Right hindlimb (tissue), 1 donor: ENCODE data around the gene HAUS2.
"Not testable (repeated sequence)": the region's sequence is repeated elsewhere in the genome, so short reads cannot be mapped to it uniquely, and the experiment has no call there.

Experiments used
- DNase-seq: peaks from one replicate; pipeline ENCODE4 v3.0.0-alpha.2; 2018

The HAUS2 gene

GRCh38 chr15:42576040-42576594 is 27.5 kb downstream of the HAUS2 start:
- DNase-seq, result no peak

DNA sequence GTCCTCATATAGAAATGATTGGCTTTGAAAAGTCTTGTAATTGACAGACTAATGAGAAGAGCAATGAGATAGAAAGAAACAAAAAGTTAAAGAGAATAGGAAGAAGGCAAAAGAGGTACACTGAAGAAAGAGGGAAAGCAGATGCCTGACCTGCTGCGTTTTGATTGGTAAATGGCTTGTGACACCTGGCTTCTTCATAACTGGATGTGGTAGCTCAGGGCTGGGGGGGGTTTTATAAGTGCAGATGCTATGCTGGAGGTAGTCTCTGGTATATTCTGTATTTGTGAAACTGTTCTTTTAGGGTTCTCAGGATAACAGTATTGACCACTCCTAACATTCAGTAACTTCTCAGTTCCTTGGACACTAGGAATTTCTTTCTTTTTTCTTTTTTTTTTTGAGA is 28.1 kb downstream of the HAUS2 start:
- no peak for DNase-seq

GRCh38 chr15:42577514-42578031 is 28.9 kb downstream of the HAUS2 start:
- DNase-seq, result no peak

DNA sequence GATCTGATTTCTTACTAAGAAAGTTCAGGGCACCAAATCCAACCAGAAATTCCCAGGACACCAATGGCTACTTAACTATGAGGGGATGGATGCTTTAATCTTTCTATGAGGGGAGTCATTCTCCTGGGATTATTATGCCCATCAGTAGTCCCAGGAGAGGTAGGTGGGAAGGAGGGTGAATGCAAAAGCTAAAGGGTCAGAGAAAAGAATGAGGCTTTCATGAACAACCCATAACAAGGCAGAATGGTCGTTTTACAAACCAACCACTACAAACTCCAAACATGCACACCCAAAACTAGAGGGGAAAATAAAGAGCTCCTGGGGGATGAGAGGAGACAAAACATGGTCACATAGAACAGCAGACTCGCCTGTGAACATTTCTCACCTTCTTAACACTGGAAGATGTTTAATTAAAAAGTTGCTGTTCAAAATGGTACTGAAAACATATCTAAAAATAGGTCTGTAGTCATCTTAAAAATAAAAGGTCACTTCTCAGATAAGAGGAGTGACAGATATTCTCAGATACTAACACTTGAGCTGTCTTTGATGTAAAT is 30.4 kb downstream of the HAUS2 start:
- DNase-seq, result no peak

DNA sequence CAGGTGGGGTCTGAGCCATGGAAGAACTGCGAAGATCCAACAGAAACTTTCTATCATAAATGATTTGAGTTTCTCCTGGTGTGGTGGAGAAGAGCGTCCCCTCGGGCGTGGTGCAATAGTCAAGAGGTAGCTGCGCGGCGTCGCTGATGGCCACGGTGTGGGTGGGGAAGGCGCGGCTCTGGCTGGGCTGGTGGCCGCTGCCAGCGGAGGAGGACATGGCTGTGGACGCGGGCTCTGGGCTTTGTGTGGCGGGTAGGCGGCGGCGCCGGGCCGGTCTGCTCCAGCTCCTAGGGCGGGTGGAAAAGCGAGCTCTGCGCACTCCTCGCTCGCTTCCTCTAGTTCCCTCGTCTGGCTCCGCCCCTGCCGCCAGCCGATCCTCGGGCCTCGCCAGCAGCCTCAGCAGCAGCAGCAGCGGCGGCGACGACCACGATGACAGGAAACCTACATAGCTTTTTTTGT is 32.7 kb downstream of the HAUS2 start:
- peak; percentile 92 for DNase-seq

DNA sequence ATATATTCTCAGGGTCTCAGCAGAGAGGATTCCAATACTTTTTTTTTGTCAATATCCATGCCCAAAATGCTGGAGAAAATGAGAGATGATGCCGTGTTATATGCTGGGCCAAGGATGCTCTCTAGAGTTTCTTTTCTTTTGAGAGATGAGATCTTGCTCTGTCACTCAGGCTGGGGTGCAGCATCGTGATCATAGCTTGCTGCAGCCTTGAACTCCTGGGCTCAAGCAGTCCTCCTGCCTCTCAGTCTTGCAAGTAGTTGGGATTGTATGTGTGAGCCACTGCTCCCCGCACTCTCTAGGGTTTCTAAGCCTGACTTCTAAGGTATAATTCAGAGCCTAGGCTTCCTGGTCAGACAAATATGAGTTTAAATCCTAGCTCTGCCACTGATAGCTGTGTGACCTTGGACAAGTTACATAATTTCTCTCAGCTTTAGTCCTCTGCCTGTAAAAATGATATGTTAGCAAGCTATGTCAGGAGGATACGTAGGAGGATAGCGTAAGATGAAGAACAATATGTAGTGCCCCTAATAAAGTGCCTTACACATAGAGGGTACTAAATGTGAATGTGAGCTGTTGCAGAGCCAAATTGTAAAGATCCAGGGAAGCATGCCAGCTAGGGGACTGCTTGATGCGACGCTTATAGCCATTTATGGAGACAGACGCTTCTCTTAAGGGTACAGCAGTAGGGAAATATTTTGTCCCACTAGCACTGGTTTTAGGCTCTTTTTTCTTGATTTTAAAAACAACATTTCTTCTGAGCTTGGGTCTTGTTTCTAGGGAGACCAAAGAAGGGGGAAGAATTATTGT is 34.1 kb downstream of the HAUS2 start:
- DNase-seq, result no peak

DNA sequence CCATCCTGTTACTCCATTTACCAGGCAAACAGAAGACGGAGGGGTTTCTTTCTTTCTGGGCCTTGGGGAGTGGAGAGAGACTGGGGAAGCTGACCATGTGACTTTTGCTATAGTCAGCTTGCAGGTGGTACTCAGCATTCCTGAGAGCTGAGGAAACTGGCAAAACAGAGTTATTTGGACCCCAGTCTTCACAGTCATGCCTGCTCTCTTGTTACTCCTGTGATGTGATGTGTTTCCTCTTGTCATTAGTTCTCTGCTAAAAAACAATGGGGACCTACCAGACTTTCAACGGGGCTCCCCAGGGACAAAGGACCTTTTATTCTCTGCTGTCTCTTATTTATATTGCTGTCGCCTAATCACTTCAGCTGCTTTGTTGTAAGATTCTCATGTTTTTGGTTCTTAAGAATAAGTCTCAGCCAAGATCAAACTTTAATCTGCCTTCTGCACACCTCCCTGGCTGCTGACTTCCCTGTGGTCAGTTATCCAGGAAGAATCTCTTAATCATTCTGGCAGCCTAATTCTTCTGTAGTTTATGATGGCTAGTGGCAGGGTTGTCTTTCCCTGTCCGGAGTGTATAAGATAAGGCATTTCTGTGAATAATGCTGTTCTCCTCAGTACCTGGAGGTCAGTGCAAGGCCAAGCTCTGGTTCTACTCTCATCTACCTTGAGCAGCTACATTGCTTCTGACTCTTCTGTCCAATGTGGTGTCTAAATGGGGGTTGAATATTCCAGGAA is 35.6 kb downstream of the HAUS2 start:
- no peak for DNase-seq

DNA sequence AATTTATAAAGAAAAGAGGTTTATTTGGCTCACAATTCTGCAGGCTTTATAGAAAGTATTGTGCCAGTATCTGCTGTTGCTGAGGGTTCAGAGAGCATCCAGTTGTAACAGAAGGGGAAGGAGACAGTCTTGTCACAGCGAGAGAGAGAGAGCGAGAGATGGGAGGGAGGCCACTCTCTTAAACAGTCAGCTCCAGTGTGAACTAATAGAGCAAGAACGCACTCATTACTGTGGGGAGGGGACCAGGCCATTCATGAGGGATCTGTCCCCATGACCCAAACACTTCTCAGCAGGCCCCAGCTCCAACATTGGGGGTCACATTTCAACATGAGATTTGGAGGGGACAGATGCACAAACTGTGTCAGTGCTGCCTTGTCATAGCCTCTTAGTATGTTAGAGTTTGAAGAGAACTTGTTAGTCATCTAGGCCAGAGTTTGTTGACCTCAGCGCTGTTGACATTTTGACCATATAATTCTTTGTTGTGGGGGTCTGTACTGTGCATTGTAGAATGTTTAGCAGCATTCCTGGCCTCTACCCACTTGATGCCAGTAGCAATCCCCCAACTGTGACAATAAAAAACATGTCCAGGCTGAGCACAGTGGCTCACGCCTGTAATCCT is 42.1 kb downstream of the HAUS2 start:
- no peak for DNase-seq

DNA sequence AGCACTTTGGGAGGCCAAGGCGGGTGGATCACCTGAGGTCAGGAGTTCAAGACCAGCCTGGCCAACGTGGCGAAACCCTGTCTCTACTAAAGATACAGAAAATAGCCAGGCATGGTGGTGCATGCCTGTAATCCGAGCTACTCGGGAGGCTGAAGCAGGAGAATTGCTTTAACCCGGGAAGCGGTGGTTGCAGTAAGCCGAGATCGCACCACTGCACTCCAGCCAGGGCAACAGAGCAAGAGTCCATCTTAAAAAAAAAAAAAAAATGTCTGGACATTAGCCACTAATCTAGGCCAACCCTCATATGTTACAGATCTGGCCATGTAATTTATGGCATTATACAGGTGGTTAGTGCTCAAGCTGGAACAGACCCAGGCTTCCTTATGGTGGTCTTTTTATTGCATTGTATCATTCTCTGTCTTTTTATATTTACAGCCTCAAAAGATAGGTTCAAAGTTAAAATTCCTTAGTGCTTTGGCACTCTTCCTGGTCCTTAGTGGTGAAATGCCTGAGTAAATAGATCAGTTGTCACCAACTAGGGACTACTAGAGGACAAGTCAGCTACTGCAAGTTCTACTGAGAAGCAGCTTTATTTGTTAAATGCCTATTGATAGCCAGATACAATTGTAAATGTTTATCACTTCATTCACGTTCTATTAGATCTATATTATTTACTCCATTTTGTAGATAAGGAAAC is 42.7 kb downstream of the HAUS2 start:
- no peak for DNase-seq

- no peak for DNase-seq
These were observed 44.1 kb downstream of the HAUS2 start for GRCh38 chr15:42592716-42593115.

GRCh38 chr15:42593143-42593542 is 44.5 kb downstream of the HAUS2 start:
- peak; percentile 77 for DNase-seq

DNA sequence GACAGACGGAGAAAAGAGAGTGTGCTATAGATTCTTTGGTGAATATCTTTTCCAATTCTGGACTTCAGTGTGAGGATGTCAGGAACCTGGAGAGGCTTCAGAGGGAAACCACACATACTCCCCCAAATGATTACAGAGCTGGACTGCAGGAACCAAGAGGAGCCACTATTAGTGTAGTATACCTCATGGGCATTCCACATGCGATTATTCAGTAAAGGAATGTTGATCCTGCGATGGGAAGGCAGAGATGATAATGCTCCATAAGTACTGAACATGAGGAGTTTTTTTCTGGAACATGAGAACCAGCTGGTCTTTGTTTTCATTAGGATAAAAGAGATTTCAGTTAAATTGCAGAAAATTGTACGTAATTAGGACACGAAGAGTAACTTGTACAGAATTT is 45.5 kb downstream of the HAUS2 start:
- DNase-seq, result no peak

GRCh38 chr15:42595626-42596240 is 47.1 kb downstream of the HAUS2 start:
- peak; percentile 85 for DNase-seq

GRCh38 chr15:42601316-42601715 is 52.7 kb downstream of the HAUS2 start:
- not testable (repeated sequence) for DNase-seq

- DNase-seq, result no peak
These were observed 53.9 kb downstream of the HAUS2 start for GRCh38 chr15:42602501-42602900.

DNA sequence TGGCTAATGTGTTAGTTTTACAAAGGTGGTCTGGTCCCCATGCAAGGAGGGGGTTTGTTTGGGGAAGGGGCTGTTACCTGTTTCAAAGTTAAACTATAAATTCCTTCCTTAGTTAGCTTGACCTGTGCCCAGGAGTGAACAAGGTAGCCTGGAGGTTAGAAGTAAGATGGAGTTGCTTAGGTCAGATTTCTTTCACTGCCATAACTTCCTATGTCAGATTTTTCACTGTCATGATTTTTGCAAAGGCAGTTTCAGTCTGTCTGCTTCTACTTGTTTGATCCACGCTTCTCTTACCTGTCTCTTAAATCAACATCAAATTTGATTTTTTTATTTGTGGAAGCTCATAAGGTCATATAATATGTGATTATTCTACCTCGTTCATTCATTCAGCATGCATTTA is 55.3 kb downstream of the HAUS2 start:
- DNase-seq, result no peak

GRCh38 chr15:42604894-42605744 is 56.5 kb downstream of the HAUS2 start:
- DNase-seq, result no peak

DNA sequence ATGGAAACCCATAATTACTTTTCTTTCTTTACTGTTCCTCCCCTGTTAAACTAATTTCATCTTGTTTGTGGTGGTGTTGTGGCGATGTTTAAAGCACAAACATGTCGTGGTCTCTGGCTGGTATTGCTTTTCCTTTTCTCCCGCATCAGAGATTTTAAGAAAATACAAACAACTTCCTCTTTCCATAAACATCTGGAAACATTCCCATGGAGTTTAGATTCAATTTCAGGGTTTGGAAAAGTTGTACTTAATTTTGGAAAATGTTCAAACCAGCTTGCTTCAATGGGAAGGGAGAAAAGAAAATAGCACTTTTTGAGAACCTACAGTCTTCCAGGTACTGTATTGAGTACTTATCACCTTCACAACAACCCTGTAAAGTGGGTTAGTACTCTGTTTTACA is 57.2 kb downstream of the HAUS2 start:
- DNase-seq, result no peak

DNA sequence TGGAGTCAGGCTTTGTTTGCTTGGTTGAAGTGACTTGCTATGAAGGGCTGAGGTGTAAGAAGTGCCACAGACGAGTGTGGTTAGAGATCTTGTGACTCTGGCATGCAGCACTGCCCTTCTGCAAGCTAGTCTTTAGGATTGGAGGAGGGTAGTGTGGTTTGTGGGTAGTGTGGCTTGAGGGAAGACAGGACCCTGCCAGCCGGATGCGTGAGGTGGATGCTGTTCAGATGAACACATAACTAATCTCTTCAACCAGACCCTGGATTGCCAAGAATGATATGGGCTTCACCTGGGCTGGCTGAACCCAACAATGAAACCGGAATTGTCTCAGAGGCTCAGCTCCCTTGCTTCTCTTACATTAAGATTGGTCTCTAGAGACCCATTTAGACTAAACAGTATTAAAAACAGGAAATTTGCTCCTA is 59.5 kb downstream of the HAUS2 start:
- DNase-seq, result peak; percentile 29

DNA sequence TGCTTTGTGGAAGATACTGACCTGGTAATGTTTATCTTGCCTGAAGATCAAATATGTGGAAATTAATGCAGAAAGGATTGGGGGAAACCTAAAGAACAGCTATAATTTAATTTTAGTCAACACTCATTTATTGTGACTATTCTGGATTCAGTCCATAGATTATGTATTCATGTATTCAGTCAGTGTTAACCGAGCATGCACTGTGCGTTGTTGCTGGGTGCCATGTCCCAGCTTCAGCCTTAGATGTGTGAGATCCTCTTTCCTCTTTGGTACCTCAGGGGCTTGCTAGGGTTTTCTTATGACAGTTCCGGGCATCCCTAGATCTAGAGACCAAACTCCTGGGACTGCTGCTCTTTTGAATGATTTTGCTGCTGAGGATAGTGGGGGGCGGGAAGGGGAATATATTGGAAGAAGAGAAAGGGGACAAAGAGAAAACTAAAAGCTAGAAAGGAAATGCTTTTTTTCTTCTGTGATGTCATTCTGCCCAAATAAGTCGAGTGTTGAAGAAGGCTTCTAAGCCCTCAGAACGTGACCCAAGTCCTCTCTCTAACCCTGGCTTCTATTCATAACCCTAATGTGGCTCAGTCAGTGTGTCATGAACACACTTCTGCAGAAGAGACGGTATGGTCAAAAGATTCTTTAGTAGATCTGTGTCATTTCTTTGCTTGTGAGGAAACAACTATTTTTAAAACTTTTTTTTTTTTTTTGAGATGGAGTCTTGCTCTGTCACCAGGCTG is 60.3 kb downstream of the HAUS2 start:
- no peak for DNase-seq
